Chondrocyte (in vitro differentiated cells): Measurements from ENCODE around the gene ZDBF2. TPM values are rescaled to one million over a fixed set of nuclear protein-coding genes. Genes with fewer than 3 reads are reported as not detected.

Experiments
- DNase-seq: peaks from one replicate; pipeline ENCODE4 v3.0.0; 2021; ENCODE audit warnings: mixed read lengths, low spot score
- H3K27ac Mint-ChIP-seq: one replicate; pipeline ENCODE4 v1.8.0; 2021; ENCODE audit warnings: mild to moderate bottlenecking, moderate library complexity, mixed read lengths; ENCODE audit not compliant: unreplicated experiment
- H3K27me3 Mint-ChIP-seq: 2 replicates; pipeline ENCODE4 v1.8.0; 2021; ENCODE audit warnings: low read depth, mixed read lengths
- H3K36me3 Mint-ChIP-seq: 2 replicates; pipeline ENCODE4 v1.8.0; 2021; ENCODE audit warnings: low read depth, mixed read lengths
- H3K4me1 Mint-ChIP-seq: 2 replicates; pipeline ENCODE4 v1.8.0; 2021; ENCODE audit warnings: low read depth, mild to moderate bottlenecking, mixed read lengths
- H3K4me3 Mint-ChIP-seq: one replicate; pipeline ENCODE4 v1.8.0; 2021; ENCODE audit warnings: mild to moderate bottlenecking, moderate library complexity, mixed read lengths; ENCODE audit not compliant: unreplicated experiment
- H3K9me3 Mint-ChIP-seq: 2 replicates; pipeline ENCODE4 v1.8.0; 2021; ENCODE audit warnings: low read depth, mixed read lengths
- total RNA-seq: library from RNA; stranded (reverse); gene quantifications from 3 replicates; pipeline ENCODE4 v1.2.1, GENCODE V29; 2021
- TF ChIP-seq, protein P1 (sequence below): fragments of 200-600 bp; sonication (generic); IDR thresholded peaks from 2 replicates; pipeline ENCODE4 v1.5.0; 2021; ENCODE audit warnings: antibody characterized with exemption, mild to moderate bottlenecking, moderate library complexity

Gene ZDBF2
- total RNA-seq, 1 donor from 2014 or later, result 24.8 TPM

- H3K9me3 Mint-ChIP-seq, result no peaks in the 10 kb centered on the region
- peaks cover 36% of the 10 kb centered on the region for H3K27me3 Mint-ChIP-seq
- DNase-seq, result no peak
- no peak overlapping the region for H3K4me3 Mint-ChIP-seq
- H3K4me1 Mint-ChIP-seq, result peaks cover 9% of the 10 kb centered on the region
- H3K36me3 Mint-ChIP-seq, result no peaks in the 10 kb centered on the region
- no peak overlapping the region for H3K27ac Mint-ChIP-seq
- TF ChIP-seq, protein P1, sequence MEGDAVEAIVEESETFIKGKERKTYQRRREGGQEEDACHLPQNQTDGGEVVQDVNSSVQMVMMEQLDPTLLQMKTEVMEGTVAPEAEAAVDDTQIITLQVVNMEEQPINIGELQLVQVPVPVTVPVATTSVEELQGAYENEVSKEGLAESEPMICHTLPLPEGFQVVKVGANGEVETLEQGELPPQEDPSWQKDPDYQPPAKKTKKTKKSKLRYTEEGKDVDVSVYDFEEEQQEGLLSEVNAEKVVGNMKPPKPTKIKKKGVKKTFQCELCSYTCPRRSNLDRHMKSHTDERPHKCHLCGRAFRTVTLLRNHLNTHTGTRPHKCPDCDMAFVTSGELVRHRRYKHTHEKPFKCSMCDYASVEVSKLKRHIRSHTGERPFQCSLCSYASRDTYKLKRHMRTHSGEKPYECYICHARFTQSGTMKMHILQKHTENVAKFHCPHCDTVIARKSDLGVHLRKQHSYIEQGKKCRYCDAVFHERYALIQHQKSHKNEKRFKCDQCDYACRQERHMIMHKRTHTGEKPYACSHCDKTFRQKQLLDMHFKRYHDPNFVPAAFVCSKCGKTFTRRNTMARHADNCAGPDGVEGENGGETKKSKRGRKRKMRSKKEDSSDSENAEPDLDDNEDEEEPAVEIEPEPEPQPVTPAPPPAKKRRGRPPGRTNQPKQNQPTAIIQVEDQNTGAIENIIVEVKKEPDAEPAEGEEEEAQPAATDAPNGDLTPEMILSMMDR, result peak; percentile 78
Measured at GRCh38 chr2:206260188-206261012, 14.1 kb upstream of the ZDBF2 start.

- no peak overlapping the region for H3K27ac Mint-ChIP-seq
- no peaks in the 10 kb centered on the region for H3K36me3 Mint-ChIP-seq
- H3K27me3 Mint-ChIP-seq, result peaks cover 40% of the 10 kb centered on the region
- no peak overlapping the region for H3K4me3 Mint-ChIP-seq
- H3K9me3 Mint-ChIP-seq, result no peaks in the 10 kb centered on the region
- H3K4me1 Mint-ChIP-seq, result peaks cover 9% of the 10 kb centered on the region
- DNase-seq, result no peak
- TF ChIP-seq, protein P1, result no peak
Measured at GRCh38 chr2:206263959-206264603, 10.4 kb upstream of the ZDBF2 start.

GRCh38 chr2:206266130-206267125 lies 8.0 kb upstream of the ZDBF2 start:
- no peak for DNase-seq
- no peaks in the 10 kb centered on the region for H3K4me1 Mint-ChIP-seq
- no peaks in the 10 kb centered on the region for H3K9me3 Mint-ChIP-seq
- peaks cover 30% of the 10 kb centered on the region for H3K27me3 Mint-ChIP-seq
- no peaks in the 10 kb centered on the region for H3K36me3 Mint-ChIP-seq
- H3K4me3 Mint-ChIP-seq, result no peak overlapping the region
- H3K27ac Mint-ChIP-seq, result no peak overlapping the region
- TF ChIP-seq, protein P1, result no peak

GRCh38 chr2:206267567-206267966 lies 6.9 kb upstream of the ZDBF2 start:
- DNase-seq, result no peak
- TF ChIP-seq, protein P1, result no peak
- Mint-ChIP-seq H3K9me3 (no peaks in the 10 kb centered on the region), H3K4me1 (no peaks in the 10 kb centered on the region), H3K4me3 (no peak overlapping the region), H3K27ac (no peak overlapping the region), H3K27me3 (peaks cover 28% of the 10 kb centered on the region), H3K36me3 (no peaks in the 10 kb centered on the region)

DNA sequence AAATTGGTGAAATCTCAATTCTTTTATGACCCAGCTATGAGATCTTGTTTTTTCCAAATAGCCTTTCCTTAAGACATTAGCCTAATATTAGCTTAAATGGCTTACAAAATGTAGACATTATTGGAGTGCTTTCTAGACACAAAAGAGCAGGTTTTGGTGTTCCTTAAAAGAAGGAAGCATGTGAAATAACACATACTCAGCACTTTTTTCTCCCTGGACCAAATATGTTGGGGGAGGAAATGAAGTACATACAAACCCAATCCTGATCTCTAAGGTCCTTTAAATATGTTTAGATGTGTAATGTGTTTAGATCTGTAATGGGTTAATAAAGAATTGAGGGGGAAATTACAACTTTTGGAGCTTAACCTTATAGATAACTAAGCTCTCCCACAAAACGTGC lies 3.4 kb upstream of the ZDBF2 start:
- Mint-ChIP-seq H3K9me3 (no peaks in the 10 kb centered on the region), H3K4me1 (peaks cover 12% of the 10 kb centered on the region), H3K27ac (no peak overlapping the region), H3K27me3 (peaks cover 5% of the 10 kb centered on the region), H3K36me3 (no peaks in the 10 kb centered on the region), H3K4me3 (no peak overlapping the region)
- DNase-seq, result no peak
- TF ChIP-seq, protein P1, result no peak
